ENCODE data around the gene JUN. TPM values are rescaled to one million over a fixed set of nuclear protein-coding genes. Genes with fewer than 3 reads are reported as not detected.

The JUN gene
- total and polyA plus RNA-seq, 2 of the 13 experiments (the other 11 are each of a cell fraction or from before 2014, with no cell fraction given), result 18.2 to 22.3 TPM

- no peak for TF ChIP-seq NFAT5 (CRISPR knock-in tag; IDR thresholded peaks at IDR 0.05)
- TF ChIP-seq TSC22D2 (CRISPR knock-in tag; IDR thresholded peaks at IDR 0.05; ENCODE audit: borderline replicate concordance), result no peak
- TF ChIP-seq ZNF724P (CRISPR knock-in tag; IDR thresholded peaks at IDR 0.05; ENCODE audit: borderline replicate concordance), result no peak
- no peak for TF ChIP-seq ZNF446 (CRISPR knock-in tag; IDR thresholded peaks at IDR 0.05)
Measured at GRCh38 chr1:58745666-58746065, 38.2 kb downstream of the JUN start (continued).

GRCh38 chr1:58745117-58745516 is 38.7 kb downstream of the JUN start:
- H3K4me3 ChIP-seq (replicated peaks in 1 of 3; ENCODE audit: insufficient read depth in 1 of 3, low read depth in 2 of 3, low read length in 3 of 3), result no peak overlapping the region
- H3K9ac ChIP-seq (ENCODE audit: insufficient read depth, low read depth, low read length), result no peak overlapping the region
- H3K27me3 ChIP-seq (ENCODE audit: control insufficient read depth in 1 of 2, insufficient read depth in 2 of 2, low read length in 2 of 2), result peaks cover 0 to 2% of the 10 kb centered on the region in 2 experiments; a peak in 2 of 5 replicates
- no peaks in the 10 kb centered on the region for H4K20me1 ChIP-seq (ENCODE audit: insufficient read depth, low read length)
- H3K36me3 ChIP-seq (replicated peaks in 1 of 2; ENCODE audit: control insufficient read depth in 1 of 2, insufficient read depth in 2 of 2, low read length in 2 of 2), result no peaks in the 10 kb centered on the region
- H3K9me3 ChIP-seq (ENCODE audit: low read length), result no peaks in the 10 kb centered on the region
- FAIRE-seq (no peak), DNase-seq (ENCODE audit: low spot score) (no peak), ATAC-seq (no peak)
- no peak overlapping the region for H2AFZ ChIP-seq (ENCODE audit: low read length)
- no peaks in the 10 kb centered on the region for H3K79me2 ChIP-seq (ENCODE audit: insufficient read depth, low read length)
- CTCF ChIA-PET (ENCODE audit: low intra/inter-chr PET ratio, low total read pairs), result no interaction called here
- no peak overlapping the region for H3K27ac ChIP-seq (ENCODE audit: extremely low read length, insufficient read depth, low read length)
- intact Hi-C loops (cut with micrococcal nuclease; ENCODE audit: unreplicated experiment), result no loop called here
- H3K4me1 ChIP-seq (ENCODE audit: insufficient read depth, low read length), result peaks cover 54% of the 10 kb centered on the region
- no peak overlapping the region for H3K4me2 ChIP-seq (ENCODE audit: low read depth, low read length)
- POLR2A ChIA-PET, result no interaction called here
- no peak for TF ChIP-seq KLF11 (CRISPR knock-in tag; IDR thresholded peaks at IDR 0.05)
- TF ChIP-seq TSC22D2 (CRISPR knock-in tag; IDR thresholded peaks at IDR 0.05; ENCODE audit: borderline replicate concordance), result no peak
- no peak for TF ChIP-seq ZNF260 (CRISPR knock-in tag; IDR thresholded peaks at IDR 0.05; ENCODE audit: borderline replicate concordance, low read depth)
- TF ChIP-seq ZNF550 (CRISPR knock-in tag; IDR thresholded peaks at IDR 0.05; ENCODE audit: borderline replicate concordance), result no peak
- TF ChIP-seq DZIP1 (CRISPR knock-in tag; IDR thresholded peaks at IDR 0.05), result no peak
- no peak for TF ChIP-seq EEA1 (CRISPR knock-in tag; IDR thresholded peaks at IDR 0.05; ENCODE audit: borderline replicate concordance)
- TF ChIP-seq ZBTB38 (CRISPR knock-in tag; IDR thresholded peaks at IDR 0.05), result no peak
- TF ChIP-seq ZNF775 (CRISPR knock-in tag; IDR thresholded peaks at IDR 0.05; ENCODE audit: borderline replicate concordance), result no peak
- TF ChIP-seq ZNF619 (CRISPR knock-in tag; IDR thresholded peaks at IDR 0.05), result no peak
- TF ChIP-seq GMEB2 (CRISPR knock-in tag; IDR thresholded peaks at IDR 0.05; ENCODE audit: low read depth), result no peak
- no peak for TF ChIP-seq ZNF672 (CRISPR knock-in tag; IDR thresholded peaks at IDR 0.05)
- 5% methylated on average over 1 of the region's 1 CpG for WGBS (ENCODE audit: low lambda C conversion rate)
- no TSS peak for BruUV-seq (replicated peaks)
- in situ Hi-C loops (cut with HindIII; ENCODE audit: extremely low pct_ligation_motif_present, low pct_unique_long_range_greater_than_20kb), result loop anchor here (10.0 kb wide), 1 partner anchor 1010 kb away; no protein-coding TSS in a partner anchor

Data from HepG2 (cell line).